Stimulated activated CD8-positive, alpha-beta memory T cell treated with anti-CD3 and anti-CD28 coated beads, Interleukin-12 subunit alpha, Interleukin-12 subunit beta, amount 100 ng/mL, for 1 hour (primary cell): ENCODE results near the gene CD300LD.
A peak's percentile ranks its signal among the peaks of the same experiment; 100 is the strongest.
"Not testable (repeated sequence)": the region's sequence is repeated elsewhere in the genome, so short reads cannot be mapped to it uniquely, and the experiment has no call there.

Experiments used
- DNase-seq: peaks from one replicate; pipeline ENCODE4 v3.0.0-alpha.2; 2020; ENCODE audit warnings: low read depth

Gene CD300LD

DNA sequence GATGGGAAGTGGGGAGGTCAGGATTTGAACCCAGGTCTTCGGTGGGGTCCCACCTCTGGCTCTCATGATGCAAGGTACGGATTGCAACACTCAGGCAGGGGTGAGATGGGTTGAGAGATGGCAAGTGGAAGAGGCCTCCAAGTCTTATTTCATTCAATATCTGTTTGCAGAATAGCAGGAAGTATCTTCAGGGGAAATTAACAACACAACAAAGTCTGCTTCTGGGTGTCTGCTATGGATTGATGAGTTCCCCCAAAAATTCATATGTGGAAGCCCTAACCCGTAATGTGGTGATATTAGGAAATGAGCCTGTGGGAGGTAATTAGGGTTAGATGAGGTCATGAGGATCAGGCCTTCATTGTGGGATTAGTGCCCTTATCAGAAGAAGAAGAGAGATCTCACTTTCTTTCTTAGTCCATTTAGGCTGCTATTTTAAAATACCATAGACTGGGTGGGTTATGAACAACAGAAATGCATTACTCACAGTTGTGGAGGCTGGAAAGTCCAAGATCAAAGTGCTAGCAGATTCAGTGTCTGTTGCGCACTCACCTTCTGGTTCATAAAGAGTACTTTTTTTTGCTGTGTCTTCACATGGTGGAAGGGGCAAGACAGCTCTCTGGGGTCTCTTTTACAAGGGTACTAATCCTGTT, 20.3 kb downstream of the CD300LD start:
- no peak for DNase-seq

DNA sequence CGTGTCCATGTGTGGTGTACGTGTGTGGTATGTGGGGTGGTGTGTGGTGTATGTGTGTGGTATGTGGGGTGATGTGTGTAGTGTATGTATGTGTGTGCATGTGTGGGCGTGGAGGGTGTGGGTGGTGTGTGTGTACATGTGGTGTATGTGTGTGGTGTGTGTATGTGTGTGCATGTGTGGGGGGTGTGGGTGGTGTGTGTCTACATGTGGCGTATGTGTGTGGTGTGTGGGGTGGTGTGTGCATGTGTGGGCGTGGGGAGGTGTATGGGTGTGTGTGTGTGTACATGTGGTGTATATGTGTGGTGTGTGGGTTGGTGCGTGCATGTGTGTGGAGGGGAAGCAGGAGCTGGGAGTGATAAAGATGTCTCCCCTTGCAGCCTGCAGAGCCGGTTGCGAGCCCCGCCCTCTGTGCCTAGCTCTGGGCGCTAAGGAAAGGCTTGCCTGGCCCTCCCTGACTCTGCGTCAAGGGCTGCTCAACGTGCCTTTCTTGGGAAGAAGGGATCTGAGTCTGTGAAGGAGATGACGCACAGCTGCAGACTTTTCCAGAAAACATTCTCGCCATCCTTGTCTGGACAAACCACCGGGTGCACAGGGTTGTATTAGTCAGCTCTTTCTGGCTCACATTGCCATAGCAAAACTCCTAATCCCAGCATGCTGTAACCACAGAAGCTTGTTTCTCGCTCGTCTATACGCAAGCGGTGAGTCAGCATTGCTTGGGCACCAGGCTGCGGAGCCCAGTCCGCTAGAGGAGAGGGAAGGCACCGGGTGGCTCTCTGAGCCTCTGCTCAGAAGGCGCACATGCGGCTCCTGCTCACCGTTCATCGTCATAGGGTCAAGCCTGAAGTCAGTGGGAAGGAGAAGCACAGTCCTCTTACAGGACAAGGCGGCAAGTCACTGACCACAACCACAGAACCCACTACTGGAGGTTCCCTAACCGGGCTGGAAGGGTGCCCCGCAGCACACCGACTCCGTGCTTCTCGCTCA, 22.8 kb downstream of the CD300LD start:
- DNase-seq = no peak

GRCh38 chr17:74568106-74568873, 23.8 kb downstream of the CD300LD start:
- DNase-seq = no peak

DNA sequence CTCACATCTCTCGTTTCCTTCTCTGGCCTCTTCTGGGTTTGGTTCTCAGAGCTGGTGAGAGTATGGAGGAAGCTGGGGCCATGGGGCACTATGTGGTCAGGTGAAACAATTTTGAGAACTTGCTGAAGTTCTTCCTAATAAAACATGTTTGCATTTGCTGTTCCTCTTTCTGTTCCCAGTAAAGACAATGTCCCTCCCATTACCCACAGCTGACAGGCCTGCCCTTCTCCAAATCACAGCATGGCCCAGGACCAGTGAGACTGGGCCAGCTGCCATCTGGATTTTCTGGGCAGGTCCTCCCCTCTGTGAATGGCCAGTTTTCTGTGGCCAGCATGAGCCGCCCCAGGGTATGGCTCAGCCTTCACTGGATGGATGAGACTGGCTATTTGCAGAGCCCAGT, 24.7 kb downstream of the CD300LD start, which contains the start of gene CD300H:
TSS of gene CD300H (minus strand) at position 113 of the 400 bp plus-strand sequence.
- no peak for DNase-seq

DNA sequence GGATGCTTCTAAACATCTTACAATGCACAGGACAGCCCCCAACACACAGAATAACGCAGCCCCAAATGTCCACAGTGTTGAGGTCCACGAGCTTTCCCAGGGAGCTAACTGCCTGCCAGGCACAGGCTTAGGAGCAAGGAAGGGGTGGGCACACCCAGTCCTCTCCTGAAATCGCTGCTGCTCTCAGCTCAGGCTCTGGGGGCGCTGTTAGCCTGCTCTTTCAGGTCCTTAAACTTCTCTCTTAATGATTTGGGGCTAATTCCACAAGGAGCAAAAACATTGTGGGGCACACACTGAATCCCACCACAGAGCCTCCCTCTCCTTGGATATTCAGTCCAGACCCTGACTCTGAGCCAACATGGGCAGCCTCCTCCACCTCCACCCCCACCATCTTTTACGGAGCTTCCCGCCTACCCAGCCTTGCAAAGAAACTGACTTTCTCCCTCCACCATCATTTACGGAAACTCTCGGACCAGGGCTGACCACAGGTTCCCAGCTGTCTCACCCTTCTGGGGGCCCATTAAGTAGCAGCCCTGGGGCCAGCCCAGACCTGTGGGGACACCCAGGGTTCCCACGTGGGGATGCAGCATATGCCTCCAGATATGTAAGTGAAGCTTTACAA, 25.8 kb downstream of the CD300LD start:
- DNase-seq = peak; percentile 2

GRCh38 chr17:74565126-74565525, 27.0 kb downstream of the CD300LD start:
- DNase-seq = no peak

DNA sequence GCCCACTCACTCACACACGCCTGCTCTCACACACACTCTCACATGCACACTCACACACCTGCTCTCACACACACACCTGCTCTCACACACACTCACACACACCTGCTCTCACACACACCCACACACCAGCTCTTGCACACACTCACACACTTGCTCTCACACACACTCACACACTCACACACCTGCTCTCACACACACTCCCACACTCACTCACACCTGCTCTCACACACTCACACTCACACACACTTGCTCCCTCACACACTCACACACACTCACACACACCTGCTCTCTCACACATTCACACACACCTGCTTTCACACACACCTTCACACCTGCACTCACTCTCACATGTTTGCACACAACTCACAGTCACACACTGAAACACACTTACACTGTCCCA, 28.7 kb downstream of the CD300LD start:
- no peak for DNase-seq

DNA sequence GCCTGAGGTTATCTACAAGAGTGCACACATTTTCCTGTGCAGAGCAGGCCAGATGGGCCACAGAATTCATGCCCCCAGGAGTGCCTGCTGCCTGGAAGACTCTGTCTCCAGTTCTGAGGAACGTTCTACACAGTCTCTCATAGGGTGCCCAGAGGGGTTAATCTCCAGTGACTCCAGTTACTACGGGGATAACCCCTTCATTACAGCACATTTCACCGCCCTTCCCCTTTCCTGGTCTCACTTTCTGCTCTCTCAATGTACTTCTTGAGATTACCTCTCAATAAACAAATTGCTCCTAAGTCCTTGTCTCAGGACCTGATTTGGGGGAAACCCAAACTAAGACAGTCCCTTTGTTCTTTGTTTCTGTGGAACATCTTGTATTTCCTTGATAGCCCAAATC, 30.5 kb downstream of the CD300LD start:
- DNase-seq = no peak

GRCh38 chr17:74558882-74559519, 33.1 kb downstream of the CD300LD start:
- DNase-seq = no peak

- not testable (repeated sequence) for DNase-seq
These were observed 33.7 kb downstream of the CD300LD start for GRCh38 chr17:74558402-74558801.

- no peak for DNase-seq
These were observed 36.6 kb downstream of the CD300LD start for GRCh38 chr17:74555427-74555940.

DNA sequence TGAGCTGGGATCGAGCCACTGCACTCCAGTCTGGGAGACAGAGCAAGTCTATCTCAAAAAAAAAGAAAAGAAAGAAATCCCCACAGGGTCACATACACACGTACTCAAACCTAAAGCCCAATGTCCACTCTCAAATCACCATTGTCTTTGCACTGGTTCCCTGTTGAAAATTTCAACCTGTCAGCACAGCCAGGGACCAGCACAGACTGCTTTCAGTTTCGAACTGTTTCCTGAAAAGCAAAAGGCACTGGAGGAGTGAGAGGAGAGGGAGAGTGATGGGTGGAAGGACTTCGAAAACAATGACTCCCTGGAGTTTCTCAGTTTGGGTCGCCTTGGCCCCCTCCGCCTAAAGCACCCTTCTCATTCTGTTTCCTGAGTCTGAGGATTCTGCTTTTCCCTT, 37.2 kb downstream of the CD300LD start:
- DNase-seq = no peak

GRCh38 chr17:74552037-74552436, 40.0 kb downstream of the CD300LD start:
- DNase-seq = no peak

GRCh38 chr17:74550602-74551001, 41.5 kb downstream of the CD300LD start:
- no peak for DNase-seq

GRCh38 chr17:74549343-74549742, 42.7 kb downstream of the CD300LD start:
- DNase-seq = no peak

DNA sequence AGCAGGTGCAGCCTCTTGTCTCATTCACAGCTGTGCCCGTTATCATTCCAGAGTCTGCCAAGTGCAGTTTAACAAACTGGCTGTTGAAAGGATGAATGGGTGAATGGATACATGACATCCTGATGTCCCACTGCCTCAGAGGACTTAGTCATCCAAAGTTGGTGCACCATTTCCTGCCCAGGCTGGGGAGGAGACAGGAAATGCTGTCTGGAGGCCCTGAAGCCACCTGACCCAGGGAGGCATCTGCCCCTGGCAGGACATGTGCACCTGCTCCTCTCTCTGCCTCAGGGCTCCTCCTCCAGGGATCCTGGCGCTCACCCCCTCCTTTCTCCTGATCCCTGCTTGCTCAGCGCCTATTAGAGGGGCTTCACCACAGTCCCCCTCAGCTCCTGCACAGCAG, 44.3 kb downstream of the CD300LD start:
- DNase-seq = no peak

- no peak for DNase-seq
These were observed 44.8 kb downstream of the CD300LD start for GRCh38 chr17:74547264-74547663.

DNA sequence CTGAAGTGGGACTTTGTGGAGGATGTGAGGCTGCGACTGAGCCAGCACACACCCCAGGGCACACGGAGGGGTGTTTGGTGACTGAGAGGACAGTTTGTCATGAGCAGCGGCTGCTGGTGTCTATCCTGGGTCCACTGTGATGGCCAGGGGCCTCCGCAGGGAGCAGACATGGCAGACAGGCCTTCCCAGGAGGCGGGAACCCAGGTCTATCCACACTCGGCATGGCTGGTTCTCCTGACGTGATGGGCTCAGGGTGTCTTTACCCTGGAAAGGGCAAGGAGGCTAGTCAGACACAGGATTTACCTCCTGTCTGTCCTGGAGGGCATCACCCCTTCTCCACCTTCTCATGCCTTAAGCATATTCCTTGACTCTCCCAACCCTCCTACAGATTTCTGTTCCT, 45.5 kb downstream of the CD300LD start:
- DNase-seq = no peak

DNA sequence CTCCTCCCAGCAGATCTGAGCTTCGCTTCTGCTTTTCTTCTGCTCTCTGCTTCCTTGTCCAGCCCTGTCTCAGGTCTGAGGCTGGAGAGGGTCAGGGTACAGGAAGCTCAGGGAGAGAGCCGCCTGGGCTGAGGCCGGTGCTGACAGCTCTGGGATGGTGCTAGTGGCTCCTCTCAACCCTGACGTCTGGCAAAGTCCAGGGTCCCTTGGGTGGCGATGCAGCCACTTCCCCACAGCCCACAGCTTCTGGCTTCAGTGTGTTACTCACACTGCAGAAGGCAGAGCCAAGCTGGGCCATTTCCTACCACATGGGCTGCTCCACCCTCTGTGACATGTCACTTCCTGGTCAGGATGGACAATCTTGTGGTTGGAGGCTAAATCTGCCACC, 46.2 kb downstream of the CD300LD start, which contains the start of gene CD300C:
TSS of gene CD300C (minus strand) at position 273 of the 388 bp plus-strand sequence. CDS start 333 bp downstream, outside the sequence.
- DNase-seq = no peak

- DNase-seq = no peak
These were observed 46.9 kb downstream of the CD300LD start for GRCh38 chr17:74544991-74545842.
